HFFc6 (cell line): Measurements from ENCODE around the gene IGIP. TPM values are rescaled to one million over a fixed set of nuclear protein-coding genes. Genes with fewer than 3 reads are reported as not detected.
"Not testable (repeated sequence)": the region's sequence is repeated elsewhere in the genome, so short reads cannot be mapped to it uniquely, and the experiment has no call there.

Source experiments
- DNase-seq: peaks from one replicate; pipeline ENCODE4 v3.0.0-alpha.2; 2018
- H3K27ac Mint-ChIP-seq: 2 replicates; pipeline ENCODE4 v1.8.0; 2020; ENCODE audit warnings: mild to moderate bottlenecking, mixed read lengths
- H3K27me3 Mint-ChIP-seq: 2 replicates; pipeline ENCODE4 v1.8.0; 2021; ENCODE audit warnings: mild to moderate bottlenecking, moderate library complexity, mixed read lengths; ENCODE audit not compliant: insufficient read depth
- H3K36me3 Mint-ChIP-seq: 2 replicates; pipeline ENCODE4 v1.8.0; 2021; ENCODE audit warnings: low read depth, mixed read lengths
- H3K4me1 Mint-ChIP-seq: 2 replicates; pipeline ENCODE4 v1.8.0; 2020; ENCODE audit warnings: low read depth, mixed read lengths
- H3K4me3 Mint-ChIP-seq: 2 replicates; pipeline ENCODE4 v1.8.0; 2020; ENCODE audit warnings: mild to moderate bottlenecking, moderate library complexity, mixed read lengths
- H3K9me3 Mint-ChIP-seq: 2 replicates; pipeline ENCODE4 v1.8.0; 2020; ENCODE audit warnings: mild to moderate bottlenecking, mixed read lengths
- total RNA-seq, 6 experiments: library from RNA; stranded (reverse); fragmentation: NEBNext Ultra II Directional; extraction: Animal tissue kit (Norgen Biotek cat#: 25700); gene quantifications; 2 replicates in 1 of 6; 3 replicates in 5 of 6; pipeline ENCODE4 v1.2.3, GENCODE V29; 2021
- TF ChIP-seq, protein P1 (sequence below): fragments of 200-600 bp; sonication (generic); IDR thresholded peaks from 2 replicates; pipeline ENCODE4 v1.5.0; 2021; ENCODE audit warnings: antibody characterized with exemption, mild to moderate bottlenecking

Gene IGIP
- total RNA-seq, 6 experiments from 2014 or later = 3.4 to 8.4 (median 4.1) TPM

DNA sequence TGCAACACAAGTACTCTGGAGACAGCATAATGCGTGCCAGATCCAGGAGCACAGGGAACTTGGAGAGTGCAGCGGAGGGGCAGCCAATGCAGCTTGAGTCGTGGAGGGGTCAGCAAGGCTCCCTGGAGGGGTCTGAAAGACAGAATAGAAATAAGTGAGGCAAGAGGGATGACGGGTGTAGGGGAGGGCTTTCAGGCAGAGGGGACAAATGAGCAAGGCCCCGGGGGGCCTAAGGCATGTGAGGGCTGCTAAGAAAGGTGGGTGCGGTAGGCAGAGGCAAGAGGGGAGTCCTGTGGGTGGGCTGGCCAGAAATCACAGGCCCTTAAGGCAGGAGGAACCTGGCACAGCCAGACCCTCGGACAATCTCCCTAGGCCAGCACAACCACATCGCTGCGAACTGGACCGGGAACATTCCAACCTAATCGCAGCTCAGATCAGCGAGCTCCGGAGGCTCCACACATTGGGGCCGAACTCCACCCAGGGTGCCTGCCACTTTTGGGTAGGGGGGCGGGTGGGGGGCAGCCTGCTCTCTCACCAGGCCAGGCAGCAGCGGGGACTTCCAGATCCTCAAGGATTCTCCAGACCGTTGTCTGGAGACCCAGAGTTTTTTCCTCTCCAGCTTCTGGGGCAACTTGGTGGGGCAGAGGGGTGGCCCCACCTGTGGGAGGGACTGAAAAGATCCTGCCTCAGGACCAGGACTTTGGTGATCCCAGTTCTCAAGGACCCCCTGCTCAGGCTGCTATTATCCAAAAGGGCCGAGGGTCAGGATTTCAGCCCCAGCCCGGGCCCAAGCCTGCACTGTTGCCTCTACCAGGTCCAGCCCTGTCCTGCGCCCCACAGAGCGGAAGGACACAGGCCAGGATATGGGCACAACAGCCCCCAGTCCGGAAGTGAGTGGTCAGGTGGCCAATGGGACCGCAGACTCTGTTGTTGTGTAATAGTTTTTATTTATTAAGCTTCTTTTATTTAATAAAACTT is 26.6 kb downstream of the IGIP start:
- Mint-ChIP-seq H3K9me3 (no peaks in the 10 kb centered on the region), H3K36me3 (no peaks in the 10 kb centered on the region), H3K27me3 (peaks cover 12% of the 10 kb centered on the region), H3K27ac (no peak overlapping the region), H3K4me1 (peaks cover 9% of the 10 kb centered on the region; the same call in 1 of the 2 replicates), H3K4me3 (no peak overlapping the region)
- no peak for DNase-seq
- TF ChIP-seq, protein P1, sequence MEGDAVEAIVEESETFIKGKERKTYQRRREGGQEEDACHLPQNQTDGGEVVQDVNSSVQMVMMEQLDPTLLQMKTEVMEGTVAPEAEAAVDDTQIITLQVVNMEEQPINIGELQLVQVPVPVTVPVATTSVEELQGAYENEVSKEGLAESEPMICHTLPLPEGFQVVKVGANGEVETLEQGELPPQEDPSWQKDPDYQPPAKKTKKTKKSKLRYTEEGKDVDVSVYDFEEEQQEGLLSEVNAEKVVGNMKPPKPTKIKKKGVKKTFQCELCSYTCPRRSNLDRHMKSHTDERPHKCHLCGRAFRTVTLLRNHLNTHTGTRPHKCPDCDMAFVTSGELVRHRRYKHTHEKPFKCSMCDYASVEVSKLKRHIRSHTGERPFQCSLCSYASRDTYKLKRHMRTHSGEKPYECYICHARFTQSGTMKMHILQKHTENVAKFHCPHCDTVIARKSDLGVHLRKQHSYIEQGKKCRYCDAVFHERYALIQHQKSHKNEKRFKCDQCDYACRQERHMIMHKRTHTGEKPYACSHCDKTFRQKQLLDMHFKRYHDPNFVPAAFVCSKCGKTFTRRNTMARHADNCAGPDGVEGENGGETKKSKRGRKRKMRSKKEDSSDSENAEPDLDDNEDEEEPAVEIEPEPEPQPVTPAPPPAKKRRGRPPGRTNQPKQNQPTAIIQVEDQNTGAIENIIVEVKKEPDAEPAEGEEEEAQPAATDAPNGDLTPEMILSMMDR = no peak

- Mint-ChIP-seq H3K36me3 (no peaks in the 10 kb centered on the region), H3K4me3 (no peak overlapping the region), H3K4me1 (peaks cover 9% of the 10 kb centered on the region; the same call in 1 of the 2 replicates), H3K9me3 (no peaks in the 10 kb centered on the region), H3K27ac (no peak overlapping the region), H3K27me3 (peaks cover 11% of the 10 kb centered on the region)
- TF ChIP-seq, protein P1 = no peak
- no peak for DNase-seq
Measured at GRCh38 chr5:140153255-140153654, 27.5 kb downstream of the IGIP start.

GRCh38 chr5:140153905-140154304 is 28.2 kb downstream of the IGIP start:
- H3K27ac Mint-ChIP-seq = no peak overlapping the region
- TF ChIP-seq, protein P1 = no peak

GRCh38 chr5:140154710-140155381 is 29.1 kb downstream of the IGIP start:
- H3K9me3 Mint-ChIP-seq, H3K4me3 Mint-ChIP-seq, H3K36me3 Mint-ChIP-seq, DNase-seq, H3K27ac Mint-ChIP-seq, H3K4me1 Mint-ChIP-seq: not testable (repeated sequence)
- peaks cover 11% of the 10 kb centered on the region for H3K27me3 Mint-ChIP-seq

More at GRCh38 chr5:140153905-140154304, 28.2 kb downstream of the IGIP start:
- Mint-ChIP-seq H3K9me3 (no peaks in the 10 kb centered on the region), H3K4me1 (peaks cover 9% of the 10 kb centered on the region; the same call in 1 of the 2 replicates), H3K4me3 (no peak overlapping the region), H3K36me3 (no peaks in the 10 kb centered on the region), H3K27me3 (peaks cover 11% of the 10 kb centered on the region)
- DNase-seq = no peak

DNA sequence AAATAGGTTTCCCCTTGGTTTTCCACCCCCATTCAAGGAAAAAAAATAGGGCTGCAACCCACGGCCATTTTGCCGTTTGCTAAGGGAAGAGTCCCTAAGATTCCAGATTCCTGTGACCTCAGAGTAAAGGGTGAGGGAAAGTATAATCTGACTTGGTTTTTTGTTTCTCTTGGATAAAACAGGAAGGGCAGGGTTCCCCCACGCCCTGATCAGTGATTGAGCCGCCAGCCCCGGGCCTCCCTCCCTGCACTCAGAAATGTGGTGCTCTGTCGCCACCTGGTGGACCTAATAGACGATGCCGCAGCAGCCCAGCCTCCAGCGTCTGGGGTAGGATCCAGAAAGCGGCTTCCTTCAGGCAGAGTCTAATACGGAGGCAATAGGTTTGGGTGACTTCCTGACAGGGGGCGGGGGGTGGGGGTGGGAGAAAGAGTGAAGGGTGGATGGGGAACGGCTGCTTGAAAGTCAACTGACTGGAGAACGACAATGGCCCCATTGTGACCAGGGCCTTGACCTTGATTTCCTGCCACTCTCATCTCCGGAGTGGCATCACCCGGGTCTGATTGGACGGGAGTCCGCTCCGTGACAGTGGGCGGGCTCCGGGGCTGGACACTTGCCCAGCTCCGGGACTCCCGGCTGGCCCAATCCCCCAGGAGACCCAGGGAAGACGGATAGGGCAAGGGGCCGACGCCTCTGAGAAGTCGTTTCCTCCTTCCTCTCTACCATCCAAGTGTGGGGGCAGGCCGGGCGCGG is 31.5 kb downstream of the IGIP start:
- peak; percentile 55 for DNase-seq
- TF ChIP-seq, protein P1 = peak; percentile 93
- H3K4me3 Mint-ChIP-seq = peak overlapping the region; percentile 80
- peaks cover 7% of the 10 kb centered on the region for H3K27me3 Mint-ChIP-seq
- H3K9me3 Mint-ChIP-seq = no peaks in the 10 kb centered on the region
- H3K27ac Mint-ChIP-seq = peak overlapping the region; percentile 55; the same call in 1 of the 2 replicates
- H3K4me1 Mint-ChIP-seq = peaks cover 9% of the 10 kb centered on the region; the same call in 1 of the 2 replicates
- no peaks in the 10 kb centered on the region for H3K36me3 Mint-ChIP-seq
